RWPE2 (cell line): ENCODE measurements around the gene CNTN1.

ENCODE experiments used
- ATAC-seq: fragments of 200-7000 bp; cut with Tn5 transposase; 3 replicates; pipeline ENCODE4 v1.9.1; 2021; ENCODE audit warnings: low read depth
- DNase-seq: peaks from one replicate; pipeline ENCODE4 v3.0.0-alpha.2; 2020; ENCODE audit warnings: low spot score
- H3K27ac ChIP-seq: fragments of 450-650 bp; 2 replicates; pipeline ENCODE4 v1.5.1; 2017; ENCODE audit warnings: mild to moderate bottlenecking; ENCODE audit not compliant: poor library complexity, severe bottlenecking
- H3K27me3 ChIP-seq: fragments of 250-450 bp; sonication (Bioruptor Pico); 2 replicates; pipeline ENCODE4 v1.5.1; 2021; ENCODE audit warnings: mild to moderate bottlenecking, moderate library complexity; ENCODE audit not compliant: insufficient read depth, poor library complexity, severe bottlenecking
- H3K36me3 ChIP-seq: fragments of 250-450 bp; sonication (Bioruptor Pico); 2 replicates; pipeline ENCODE4 v1.5.1; 2020; ENCODE audit warnings: low read depth, mild to moderate bottlenecking, moderate library complexity
- H3K4me1 ChIP-seq: fragments of 250-450 bp; sonication (Bioruptor Pico); 2 replicates; pipeline ENCODE4 v1.5.1; 2021; ENCODE audit warnings: mild to moderate bottlenecking, moderate library complexity; ENCODE audit not compliant: insufficient read depth, poor library complexity, severe bottlenecking
- H3K4me3 ChIP-seq: fragments of 250-450 bp; sonication (Bioruptor Pico); 2 replicates; pipeline ENCODE4 v1.5.1; 2021; ENCODE audit warnings: mild to moderate bottlenecking, moderate library complexity; ENCODE audit not compliant: severe bottlenecking
- H3K9me3 ChIP-seq: fragments of 250-450 bp; sonication (Bioruptor Pico); 2 replicates; pipeline ENCODE4 v1.5.1; 2021; ENCODE audit warnings: mild to moderate bottlenecking, moderate library complexity; ENCODE audit not compliant: severe bottlenecking
- TF ChIP-seq, protein P1 (sequence below): fragments of 450-650 bp; IDR thresholded peaks from one replicate; pipeline ENCODE4 v1.5.1; 2017; ENCODE audit warnings: mild to moderate bottlenecking, moderate library complexity; ENCODE audit not compliant: poor library complexity, severe bottlenecking

CNTN1 gene

DNA sequence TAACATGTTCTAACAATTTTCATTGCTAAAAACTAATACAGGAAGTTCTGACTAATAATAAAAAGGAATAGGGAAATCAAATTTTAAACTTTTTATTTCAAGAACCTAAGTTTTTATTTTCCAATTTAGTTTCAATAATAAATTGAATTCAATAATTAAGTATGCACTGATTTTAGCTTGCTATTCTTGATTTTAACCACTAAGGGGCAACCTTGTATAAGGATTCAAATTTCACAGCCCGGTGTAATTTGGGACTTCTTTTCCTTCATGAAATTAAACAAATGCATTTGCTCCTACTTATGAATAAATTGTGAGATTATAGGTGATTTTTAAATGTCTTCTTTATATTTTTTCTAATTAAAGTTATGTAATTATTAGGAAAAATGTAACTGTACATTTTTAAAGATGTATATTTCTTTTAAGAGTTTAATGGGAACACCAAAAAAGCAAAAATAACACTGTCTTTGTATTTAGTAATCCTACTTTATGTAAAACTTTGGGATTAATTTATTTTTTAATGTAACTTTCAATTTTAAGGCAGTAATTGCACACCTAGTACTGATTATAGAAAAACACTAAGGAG, 254.5 kb downstream of the CNTN1 start:
- DNase-seq (no peak), ATAC-seq (no peak)
- Histone ChIP-seq H3K27me3 (peaks cover 6% of the 10 kb centered on the region), H3K9me3 (no peaks in the 10 kb centered on the region), H3K4me3 (no peak overlapping the region), H3K27ac (no peak overlapping the region), H3K4me1 (no peaks in the 10 kb centered on the region), H3K36me3 (no peaks in the 10 kb centered on the region)
- TF ChIP-seq, protein P1, sequence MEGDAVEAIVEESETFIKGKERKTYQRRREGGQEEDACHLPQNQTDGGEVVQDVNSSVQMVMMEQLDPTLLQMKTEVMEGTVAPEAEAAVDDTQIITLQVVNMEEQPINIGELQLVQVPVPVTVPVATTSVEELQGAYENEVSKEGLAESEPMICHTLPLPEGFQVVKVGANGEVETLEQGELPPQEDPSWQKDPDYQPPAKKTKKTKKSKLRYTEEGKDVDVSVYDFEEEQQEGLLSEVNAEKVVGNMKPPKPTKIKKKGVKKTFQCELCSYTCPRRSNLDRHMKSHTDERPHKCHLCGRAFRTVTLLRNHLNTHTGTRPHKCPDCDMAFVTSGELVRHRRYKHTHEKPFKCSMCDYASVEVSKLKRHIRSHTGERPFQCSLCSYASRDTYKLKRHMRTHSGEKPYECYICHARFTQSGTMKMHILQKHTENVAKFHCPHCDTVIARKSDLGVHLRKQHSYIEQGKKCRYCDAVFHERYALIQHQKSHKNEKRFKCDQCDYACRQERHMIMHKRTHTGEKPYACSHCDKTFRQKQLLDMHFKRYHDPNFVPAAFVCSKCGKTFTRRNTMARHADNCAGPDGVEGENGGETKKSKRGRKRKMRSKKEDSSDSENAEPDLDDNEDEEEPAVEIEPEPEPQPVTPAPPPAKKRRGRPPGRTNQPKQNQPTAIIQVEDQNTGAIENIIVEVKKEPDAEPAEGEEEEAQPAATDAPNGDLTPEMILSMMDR = peak; percentile 79

DNA sequence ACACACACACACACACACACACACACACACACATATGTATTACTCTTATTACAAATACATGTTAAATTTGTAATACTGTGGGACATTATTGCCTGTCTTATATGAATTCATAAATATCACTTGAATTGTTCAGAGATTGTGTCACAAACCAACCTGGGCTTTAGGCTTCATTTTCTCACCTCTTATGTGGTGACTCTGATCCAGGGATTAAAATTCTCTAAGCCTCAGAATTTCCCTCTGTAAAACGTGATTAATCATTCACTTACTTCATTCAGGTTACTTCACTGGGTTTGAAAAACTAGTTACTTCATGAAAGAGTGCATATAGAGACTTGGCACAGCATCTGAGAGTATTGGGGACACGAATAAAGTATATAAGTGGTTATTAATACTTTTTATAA, 255.6 kb downstream of the CNTN1 start:
- peaks cover 6% of the 10 kb centered on the region for H3K27me3 ChIP-seq
- no peaks in the 10 kb centered on the region for H3K4me1 ChIP-seq
- no peaks in the 10 kb centered on the region for H3K36me3 ChIP-seq
- H3K27ac ChIP-seq = no peak overlapping the region
- TF ChIP-seq, protein P1 = no peak
- H3K4me3 ChIP-seq = no peak overlapping the region
- DNase-seq (no peak), ATAC-seq (no peak)
- H3K9me3 ChIP-seq = no peaks in the 10 kb centered on the region

DNA sequence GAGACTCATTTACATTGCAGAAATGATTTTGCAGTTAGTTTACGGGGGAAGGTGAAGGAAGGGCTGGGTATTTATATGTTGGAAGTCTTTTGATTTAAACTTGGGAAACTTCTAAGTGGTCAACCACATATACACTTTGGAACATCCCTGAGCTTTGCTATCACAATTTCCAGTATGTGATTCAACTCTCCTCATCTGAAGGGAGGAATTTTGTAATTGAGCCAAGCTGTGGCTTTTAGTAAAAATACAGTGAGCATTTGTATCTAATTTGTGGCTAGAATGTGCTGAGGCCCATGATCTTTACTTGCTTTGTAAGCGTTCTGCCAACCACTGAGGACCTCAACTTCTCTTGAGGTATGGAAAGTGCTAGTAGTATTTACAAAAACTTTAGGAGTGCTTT, 260.8 kb downstream of the CNTN1 start:
- DNase-seq = no peak

DNA sequence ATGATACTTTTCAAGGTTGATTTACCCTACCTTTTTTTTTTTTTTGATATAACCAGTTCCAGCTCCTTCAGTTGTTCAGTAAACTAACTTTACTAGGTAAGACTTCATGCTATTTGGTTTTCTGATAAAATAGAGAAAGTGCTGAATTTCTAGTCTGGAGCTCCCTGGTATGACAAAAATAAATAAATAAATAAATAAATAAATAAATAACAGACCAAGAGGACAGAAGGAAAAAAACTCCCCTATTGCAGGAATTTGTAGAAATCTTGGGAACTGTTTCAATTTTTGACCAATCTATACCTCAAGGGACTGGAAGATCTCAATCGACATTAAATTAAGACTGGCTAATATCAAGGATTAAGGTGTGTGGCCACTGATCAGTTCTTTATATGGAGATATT, 265.2 kb downstream of the CNTN1 start:
- H3K4me3 ChIP-seq = no peak overlapping the region
- no peaks in the 10 kb centered on the region for H3K4me1 ChIP-seq
- H3K27me3 ChIP-seq = no peaks in the 10 kb centered on the region
- H3K36me3 ChIP-seq = no peaks in the 10 kb centered on the region
- no peaks in the 10 kb centered on the region for H3K9me3 ChIP-seq
- no peak overlapping the region for H3K27ac ChIP-seq
- no peak for DNase-seq
- TF ChIP-seq, protein P1 = no peak
- ATAC-seq = no peak

More for the DNA sequence above, 260.8 kb downstream of the CNTN1 start:
- no peak overlapping the region for H3K27ac ChIP-seq
- H3K4me1 ChIP-seq = no peaks in the 10 kb centered on the region
- TF ChIP-seq, protein P1 = no peak
- no peaks in the 10 kb centered on the region for H3K9me3 ChIP-seq
- no peaks in the 10 kb centered on the region for H3K36me3 ChIP-seq
- H3K4me3 ChIP-seq = no peak overlapping the region
- no peaks in the 10 kb centered on the region for H3K27me3 ChIP-seq
- ATAC-seq = no peak

DNA sequence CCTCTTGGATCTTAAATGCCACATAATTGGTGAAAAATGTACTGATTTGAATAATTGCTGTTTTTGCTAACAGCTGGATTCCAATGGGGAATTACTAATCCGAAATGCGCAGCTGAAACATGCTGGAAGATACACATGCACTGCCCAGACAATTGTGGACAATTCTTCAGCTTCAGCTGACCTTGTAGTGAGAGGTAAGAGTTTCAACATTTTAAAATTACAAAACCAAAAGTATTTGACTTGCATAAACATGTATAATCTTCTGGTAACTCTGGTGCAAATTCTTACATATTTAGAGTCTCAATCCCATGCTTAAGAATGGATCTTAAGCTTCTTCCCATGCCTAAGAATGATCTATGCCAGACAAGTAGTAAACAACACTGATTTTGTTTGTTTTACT, 266.8 kb downstream of the CNTN1 start:
- Histone ChIP-seq H3K4me3 (no peak overlapping the region), H3K27me3 (no peaks in the 10 kb centered on the region), H3K9me3 (no peaks in the 10 kb centered on the region), H3K36me3 (no peaks in the 10 kb centered on the region), H3K27ac (no peak overlapping the region), H3K4me1 (no peaks in the 10 kb centered on the region)
- DNase-seq = no peak
- TF ChIP-seq, protein P1 = no peak
- ATAC-seq = peak; percentile 49; the same call in 1 of the 3 replicates
